HEK293 (cell line): ENCODE results near the gene C1orf167.

Source experiments
- MZF1 ChIP-seq: fragments of 450-650 bp; formaldehyde crosslinking; IDR thresholded peaks from 2 replicates; pipeline ENCODE4 v1.5.1; 2017; ENCODE audit warnings: missing biosample characterization, missing genetic modification characterization, borderline replicate concordance
- ZNF19 ChIP-seq: fragments of 450-650 bp; formaldehyde crosslinking; IDR thresholded peaks from 2 replicates; pipeline ENCODE4; 2016; ENCODE audit warnings: missing biosample characterization, missing genetic modification characterization, low read depth
- ZNF24 ChIP-seq: fragments of 450-650 bp; formaldehyde crosslinking; IDR thresholded peaks from 2 replicates; pipeline ENCODE4 v1.5.1; 2016; ENCODE audit warnings: missing biosample characterization, missing genetic modification characterization
- ZNF302 ChIP-seq: fragments of 450-650 bp; formaldehyde crosslinking; IDR thresholded peaks from 2 replicates; pipeline ENCODE4 v1.5.1; 2016; ENCODE audit warnings: missing biosample characterization, missing genetic modification characterization, low read depth
- ZNF558 ChIP-seq: fragments of 450-650 bp; formaldehyde crosslinking; IDR thresholded peaks from 2 replicates; pipeline ENCODE4 v1.5.1; 2016; ENCODE audit warnings: missing biosample characterization, missing genetic modification characterization
- ZNF777 ChIP-seq: fragments of 450-650 bp; formaldehyde crosslinking; IDR thresholded peaks from 2 replicates; pipeline ENCODE4 v1.5.1; 2017; ENCODE audit warnings: missing biosample characterization, missing genetic modification characterization, borderline replicate concordance
- ZNF785 ChIP-seq: fragments of 450-650 bp; formaldehyde crosslinking; IDR thresholded peaks from 2 replicates; pipeline ENCODE4 v1.5.1; 2016; ENCODE audit warnings: missing biosample characterization, missing genetic modification characterization
- TF ChIP-seq, protein P1 (sequence below): fragments of 450-650 bp; formaldehyde crosslinking; IDR thresholded peaks from 2 replicates; pipeline ENCODE4 v1.5.1; 2016; ENCODE audit warnings: missing biosample characterization, missing genetic modification characterization
- TF ChIP-seq, protein P2 (sequence below): fragments of 450-650 bp; formaldehyde crosslinking; IDR thresholded peaks from 2 replicates; pipeline ENCODE4 v1.5.1; 2016; ENCODE audit warnings: missing biosample characterization, missing genetic modification characterization
- TF ChIP-seq, protein P3 (sequence below): fragments of 450-650 bp; formaldehyde crosslinking; IDR thresholded peaks from 2 replicates; pipeline ENCODE4 v1.5.0; 2017; ENCODE audit warnings: missing biosample characterization, missing genetic modification characterization, borderline replicate concordance
- TF ChIP-seq, protein P4 (sequence below): fragments of 450-650 bp; formaldehyde crosslinking; IDR thresholded peaks from 2 replicates; pipeline ENCODE4 v1.5.1; 2016; ENCODE audit warnings: missing biosample characterization, missing genetic modification characterization

DNA sequence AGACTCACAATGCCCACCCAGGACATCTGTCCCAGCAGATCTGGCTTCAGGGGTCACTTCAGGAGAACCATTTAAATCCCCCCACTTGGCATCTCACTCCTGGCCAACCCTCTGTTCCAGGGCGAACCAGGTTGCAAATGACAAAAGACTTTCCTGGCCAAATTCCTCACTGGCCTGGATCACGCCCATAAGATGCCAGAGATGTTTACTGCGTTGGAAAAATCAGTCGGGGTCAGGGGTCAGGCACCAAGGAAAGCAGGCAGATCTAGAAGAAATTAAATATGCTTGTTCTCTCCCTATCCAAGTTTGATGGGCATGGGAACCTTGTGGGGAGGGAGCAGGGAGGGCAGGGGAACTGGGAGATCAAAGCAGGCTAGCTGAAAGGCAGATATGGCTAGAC, 40.7 kb upstream of the C1orf167 start:
- TF ChIP-seq, protein P1, sequence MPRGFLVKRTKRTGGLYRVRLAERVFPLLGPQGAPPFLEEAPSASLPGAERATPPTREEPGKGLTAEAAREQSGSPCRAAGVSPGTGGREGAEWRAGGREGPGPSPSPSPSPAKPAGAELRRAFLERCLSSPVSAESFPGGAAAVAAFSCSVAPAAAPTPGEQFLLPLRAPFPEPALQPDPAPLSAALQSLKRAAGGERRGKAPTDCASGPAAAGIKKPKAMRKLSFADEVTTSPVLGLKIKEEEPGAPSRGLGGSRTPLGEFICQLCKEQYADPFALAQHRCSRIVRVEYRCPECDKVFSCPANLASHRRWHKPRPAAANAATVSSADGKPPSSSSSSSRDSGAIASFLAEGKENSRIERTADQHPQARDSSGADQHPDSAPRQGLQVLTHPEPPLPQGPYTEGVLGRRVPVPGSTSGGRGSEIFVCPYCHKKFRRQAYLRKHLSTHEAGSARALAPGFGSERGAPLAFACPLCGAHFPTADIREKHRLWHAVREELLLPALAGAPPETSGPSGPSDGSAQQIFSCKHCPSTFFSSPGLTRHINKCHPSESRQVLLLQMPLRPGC (tag by site-specific recombination) = no peak
- TF ChIP-seq, protein P2, sequence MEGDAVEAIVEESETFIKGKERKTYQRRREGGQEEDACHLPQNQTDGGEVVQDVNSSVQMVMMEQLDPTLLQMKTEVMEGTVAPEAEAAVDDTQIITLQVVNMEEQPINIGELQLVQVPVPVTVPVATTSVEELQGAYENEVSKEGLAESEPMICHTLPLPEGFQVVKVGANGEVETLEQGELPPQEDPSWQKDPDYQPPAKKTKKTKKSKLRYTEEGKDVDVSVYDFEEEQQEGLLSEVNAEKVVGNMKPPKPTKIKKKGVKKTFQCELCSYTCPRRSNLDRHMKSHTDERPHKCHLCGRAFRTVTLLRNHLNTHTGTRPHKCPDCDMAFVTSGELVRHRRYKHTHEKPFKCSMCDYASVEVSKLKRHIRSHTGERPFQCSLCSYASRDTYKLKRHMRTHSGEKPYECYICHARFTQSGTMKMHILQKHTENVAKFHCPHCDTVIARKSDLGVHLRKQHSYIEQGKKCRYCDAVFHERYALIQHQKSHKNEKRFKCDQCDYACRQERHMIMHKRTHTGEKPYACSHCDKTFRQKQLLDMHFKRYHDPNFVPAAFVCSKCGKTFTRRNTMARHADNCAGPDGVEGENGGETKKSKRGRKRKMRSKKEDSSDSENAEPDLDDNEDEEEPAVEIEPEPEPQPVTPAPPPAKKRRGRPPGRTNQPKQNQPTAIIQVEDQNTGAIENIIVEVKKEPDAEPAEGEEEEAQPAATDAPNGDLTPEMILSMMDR (tag by site-specific recombination) = no peak
- TF ChIP-seq ZNF785 (tag by site-specific recombination) = no peak
- TF ChIP-seq, protein P3, sequence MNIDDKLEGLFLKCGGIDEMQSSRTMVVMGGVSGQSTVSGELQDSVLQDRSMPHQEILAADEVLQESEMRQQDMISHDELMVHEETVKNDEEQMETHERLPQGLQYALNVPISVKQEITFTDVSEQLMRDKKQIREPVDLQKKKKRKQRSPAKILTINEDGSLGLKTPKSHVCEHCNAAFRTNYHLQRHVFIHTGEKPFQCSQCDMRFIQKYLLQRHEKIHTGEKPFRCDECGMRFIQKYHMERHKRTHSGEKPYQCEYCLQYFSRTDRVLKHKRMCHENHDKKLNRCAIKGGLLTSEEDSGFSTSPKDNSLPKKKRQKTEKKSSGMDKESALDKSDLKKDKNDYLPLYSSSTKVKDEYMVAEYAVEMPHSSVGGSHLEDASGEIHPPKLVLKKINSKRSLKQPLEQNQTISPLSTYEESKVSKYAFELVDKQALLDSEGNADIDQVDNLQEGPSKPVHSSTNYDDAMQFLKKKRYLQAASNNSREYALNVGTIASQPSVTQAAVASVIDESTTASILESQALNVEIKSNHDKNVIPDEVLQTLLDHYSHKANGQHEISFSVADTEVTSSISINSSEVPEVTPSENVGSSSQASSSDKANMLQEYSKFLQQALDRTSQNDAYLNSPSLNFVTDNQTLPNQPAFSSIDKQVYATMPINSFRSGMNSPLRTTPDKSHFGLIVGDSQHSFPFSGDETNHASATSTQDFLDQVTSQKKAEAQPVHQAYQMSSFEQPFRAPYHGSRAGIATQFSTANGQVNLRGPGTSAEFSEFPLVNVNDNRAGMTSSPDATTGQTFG (tag by site-specific recombination) = no peak
- TF ChIP-seq, protein P4, sequence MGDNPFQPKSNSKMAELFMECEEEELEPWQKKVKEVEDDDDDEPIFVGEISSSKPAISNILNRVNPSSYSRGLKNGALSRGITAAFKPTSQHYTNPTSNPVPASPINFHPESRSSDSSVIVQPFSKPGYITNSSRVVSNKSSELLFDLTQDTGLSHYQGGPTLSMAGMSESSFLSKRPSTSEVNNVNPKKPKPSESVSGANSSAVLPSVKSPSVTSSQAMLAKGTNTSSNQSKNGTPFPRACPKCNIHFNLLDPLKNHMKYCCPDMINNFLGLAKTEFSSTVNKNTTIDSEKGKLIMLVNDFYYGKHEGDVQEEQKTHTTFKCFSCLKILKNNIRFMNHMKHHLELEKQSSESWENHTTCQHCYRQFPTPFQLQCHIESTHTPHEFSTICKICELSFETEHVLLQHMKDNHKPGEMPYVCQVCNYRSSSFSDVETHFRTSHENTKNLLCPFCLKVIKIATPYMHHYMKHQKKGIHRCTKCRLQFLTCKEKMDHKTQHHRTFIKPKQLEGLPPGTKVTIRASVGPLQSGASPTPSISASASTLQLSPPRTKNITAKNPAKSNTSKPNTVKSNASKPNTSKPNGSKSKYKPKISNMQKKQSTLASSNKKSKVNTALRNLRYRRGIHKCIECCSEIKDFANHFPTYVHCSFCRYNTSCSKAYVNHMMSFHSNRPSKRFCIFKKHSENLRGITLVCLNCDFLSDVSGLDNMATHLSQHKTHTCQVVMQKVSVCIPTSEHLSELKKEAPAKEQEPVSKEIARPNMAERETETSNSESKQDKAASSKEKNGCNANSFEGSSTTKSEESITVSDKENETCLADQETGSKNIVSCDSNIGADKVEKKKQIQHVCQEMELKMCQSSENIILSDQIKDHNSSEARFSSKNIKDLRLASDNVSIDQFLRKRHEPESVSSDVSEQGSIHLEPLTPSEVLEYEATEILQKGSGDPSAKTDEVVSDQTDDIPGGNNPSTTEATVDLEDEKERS (tag by site-specific recombination) = no peak
- no peak for TF ChIP-seq ZNF777 (tag by site-specific recombination)
- TF ChIP-seq ZNF19 (tag by site-specific recombination) = no peak
- no peak for TF ChIP-seq ZNF558 (tag by site-specific recombination)
- no peak for TF ChIP-seq ZNF24 (tag by site-specific recombination)
- no peak for TF ChIP-seq MZF1
- no peak for TF ChIP-seq ZNF302 (tag by site-specific recombination)
